ENCODE results near the gene SLC13A3.

Gene SLC13A3

GRCh38 chr20:46605978-46606816 lies 45.1 kb downstream of the SLC13A3 start:
- no peaks in the 10 kb centered on the region for H3K9me3 ChIP-seq (ENCODE audit: control insufficient read depth, insufficient read depth, low read length)

GRCh38 chr20:46605181-46605580 lies 46.1 kb downstream of the SLC13A3 start:
- Histone ChIP-seq H3K27ac (ENCODE audit: low read depth, low read length) (no peak overlapping the region), H3K4me1 (ENCODE audit: control insufficient read depth, low read length) (no peaks in the 10 kb centered on the region)

More at GRCh38 chr20:46605978-46606816, 45.1 kb downstream of the SLC13A3 start:
- Histone ChIP-seq H3K27me3 (ENCODE audit: control insufficient read depth, low read length) (no peaks in the 10 kb centered on the region), H3K36me3 (ENCODE audit: control insufficient read depth, low read length) (no peaks in the 10 kb centered on the region), H3F3A (ENCODE audit: control insufficient read depth, insufficient read depth) (no peaks in the 10 kb centered on the region), H3K4me2 (ENCODE audit: low read length) (no peak overlapping the region), H3K79me2 (ENCODE audit: control insufficient read depth, low read length) (no peaks in the 10 kb centered on the region), H3K9me2 (replicated peaks; ENCODE audit: control insufficient read depth, low read length) (no peaks in the 10 kb centered on the region), H3K27ac (ENCODE audit: low read depth, low read length) (no peak overlapping the region), H3K4me3 (ENCODE audit: low read length) (no peak overlapping the region), H3K4me1 (ENCODE audit: control insufficient read depth, low read length) (no peaks in the 10 kb centered on the region), H4K20me1 (ENCODE audit: control insufficient read depth, insufficient read depth, low read depth, low read length) (no peaks in the 10 kb centered on the region)
- TF ChIP-seq CTCF (IDR thresholded peaks at IDR 0.05; ENCODE audit: low read depth, low read length, poor library complexity, severe bottlenecking): no peak
- no peak for TF ChIP-seq EZH2phosphoT487 (IDR thresholded peaks at IDR 0.05; ENCODE audit: borderline replicate concordance, low read length)

DNA sequence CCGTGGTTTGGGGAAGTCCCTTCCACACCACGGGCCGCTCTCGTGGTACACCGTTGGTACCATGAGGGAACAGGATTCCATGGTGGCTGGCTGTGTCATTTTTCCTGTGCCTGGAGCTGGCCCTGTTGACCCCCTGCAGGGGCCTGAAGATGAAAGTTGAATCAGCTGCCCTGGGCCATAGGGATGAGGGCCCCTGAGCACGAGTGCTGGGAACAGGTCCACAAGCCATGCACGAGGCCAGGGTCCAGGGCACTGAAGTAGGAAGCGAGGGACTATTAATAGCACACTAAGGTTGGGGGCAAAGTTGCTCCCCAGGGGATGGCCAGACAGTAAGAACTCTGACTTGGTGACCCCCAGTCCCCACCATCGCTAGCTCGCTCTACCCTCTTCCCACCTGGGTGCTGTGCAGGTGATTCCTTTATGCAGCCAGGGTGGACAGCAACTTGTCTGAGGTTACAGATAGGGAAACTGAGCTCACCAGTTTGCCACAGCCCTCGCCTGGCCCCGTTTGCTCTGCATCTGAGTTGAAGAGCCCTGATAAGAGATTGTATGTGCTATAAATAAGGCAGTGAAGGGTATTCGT lies 46.6 kb downstream of the SLC13A3 start:
- Histone ChIP-seq H3K9me3 (ENCODE audit: control insufficient read depth, insufficient read depth, low read length) (no peaks in the 10 kb centered on the region), H3K4me3 (ENCODE audit: low read length) (no peak overlapping the region), H3K36me3 (ENCODE audit: control insufficient read depth, low read length) (no peaks in the 10 kb centered on the region), H3K27me3 (ENCODE audit: control insufficient read depth, low read length) (no peaks in the 10 kb centered on the region), H3K4me1 (ENCODE audit: control insufficient read depth, low read length) (no peaks in the 10 kb centered on the region), H3K27ac (ENCODE audit: low read depth, low read length) (no peak overlapping the region), H4K20me1 (ENCODE audit: control insufficient read depth, insufficient read depth, low read depth, low read length) (no peaks in the 10 kb centered on the region), H3K4me2 (ENCODE audit: low read length) (no peak overlapping the region), H3F3A (ENCODE audit: control insufficient read depth, insufficient read depth) (no peaks in the 10 kb centered on the region), H3K9me2 (replicated peaks; ENCODE audit: control insufficient read depth, low read length) (no peaks in the 10 kb centered on the region), H3K79me2 (ENCODE audit: control insufficient read depth, low read length) (no peaks in the 10 kb centered on the region)
- TF ChIP-seq CTCF (IDR thresholded peaks at IDR 0.05; ENCODE audit: low read depth, low read length, poor library complexity, severe bottlenecking): no peak
- TF ChIP-seq EZH2phosphoT487 (IDR thresholded peaks at IDR 0.05; ENCODE audit: borderline replicate concordance, low read length): no peak

More at GRCh38 chr20:46605181-46605580, 46.1 kb downstream of the SLC13A3 start:
- H3K4me3 ChIP-seq (ENCODE audit: low read length): no peak overlapping the region
- no peaks in the 10 kb centered on the region for H4K20me1 ChIP-seq (ENCODE audit: control insufficient read depth, insufficient read depth, low read depth, low read length)
- no peak for TF ChIP-seq EZH2phosphoT487 (IDR thresholded peaks at IDR 0.05; ENCODE audit: borderline replicate concordance, low read length)
- TF ChIP-seq CTCF (IDR thresholded peaks at IDR 0.05; ENCODE audit: low read depth, low read length, poor library complexity, severe bottlenecking): no peak
- no peaks in the 10 kb centered on the region for H3K36me3 ChIP-seq (ENCODE audit: control insufficient read depth, low read length)
- H3F3A ChIP-seq (ENCODE audit: control insufficient read depth, insufficient read depth): no peaks in the 10 kb centered on the region
- no peaks in the 10 kb centered on the region for H3K79me2 ChIP-seq (ENCODE audit: control insufficient read depth, low read length)
- H3K9me3 ChIP-seq (ENCODE audit: control insufficient read depth, insufficient read depth, low read length): no peaks in the 10 kb centered on the region
- no peaks in the 10 kb centered on the region for H3K27me3 ChIP-seq (ENCODE audit: control insufficient read depth, low read length)
- H3K4me2 ChIP-seq (ENCODE audit: low read length): no peak overlapping the region
- no peaks in the 10 kb centered on the region for H3K9me2 ChIP-seq (replicated peaks; ENCODE audit: control insufficient read depth, low read length)

Data from DOHH2 (cell line).